H1 (cell line): ENCODE measurements around the gene BSN. TPM values are rescaled to one million over a fixed set of nuclear protein-coding genes. Genes with fewer than 3 reads are reported as not detected.

ENCODE experiments used
- E2F6 ChIP-seq: IDR thresholded peaks from 2 replicates; pipeline ENCODE4 v1.6.1; 2012; ENCODE audit warnings: inconsistent platforms
- GABPA ChIP-seq: IDR thresholded peaks from 2 replicates; pipeline ENCODE4 v1.6.1; 2011; ENCODE audit warnings: mild to moderate bottlenecking, low read length, moderate library complexity, borderline replicate concordance; ENCODE audit not compliant: insufficient read depth
- KDM1A ChIP-seq: fragments of 200-600, 300-600 bp; sonication (generic); IDR thresholded peaks from 2 replicates; pipeline ENCODE4 v1.7.1; 2016; ENCODE audit warnings: mild to moderate bottlenecking, low read length, borderline replicate concordance
- POLR2AphosphoS5 ChIP-seq: IDR thresholded peaks from 2 replicates; pipeline ENCODE4 v1.6.1; 2011; ENCODE audit warnings: low read depth, low read length
- SIX5 ChIP-seq: IDR thresholded peaks from 2 replicates; pipeline ENCODE4 v1.6.1; 2011; ENCODE audit warnings: mild to moderate bottlenecking, low read depth, low read length
- SP1 ChIP-seq: IDR thresholded peaks from 2 replicates; pipeline ENCODE4 v1.6.1; 2011; ENCODE audit warnings: low read depth, low read length
- polyA plus RNA-seq, 7 experiments: library from polyadenylated mRNA; depleted of rRNA in 3 of 7; stranded (reverse) in 5 of 7; unstranded in 2 of 7; fragments of >200 nt in 5 of 7; fragments of 200-250 nt in 2 of 7; gene quantifications; 1 replicate in 5 of 7; 2 replicates in 1 of 7; 4 replicates in 1 of 7; pipeline versions ENCODE4 v1.2.1 to v1.2.3, GENCODE V29; 2011 to 2013; ENCODE audit warnings: missing spikeins in 2 of 7, mixed read lengths in 2 of 7
- total RNA-seq: library from RNA; stranded (reverse); fragmentation: NEBNext Ultra II Directional; extraction: Animal tissue kit (Norgen Biotek cat#: 25700); gene quantifications from 2 replicates; pipeline ENCODE4 v1.2.1, GENCODE V29; 2021

BSN gene
- total and polyA plus RNA-seq, 2 of the 8 experiments (the other 6 are each of a cell fraction or from before 2014, with no cell fraction given) = 0.60 to 3.0 TPM

- TF ChIP-seq GABPA (0 out of 2 replicates have a peak, but pooled peaks have one; percentile 11), SP1 (no peak), E2F6 (peak; percentile 87; the same call in 1 of the 2 replicates), POLR2AphosphoS5 (0 out of 2 replicates have a peak, but pooled peaks have one; percentile 3), SIX5 (no peak), KDM1A (no peak)
These were observed 164.6 kb downstream of the BSN start (continued) for GRCh38 chr3:49718858-49719213.
